ENCODE measurements around the gene FATE1. TPM values are rescaled to one million over a fixed set of nuclear protein-coding genes. Genes with fewer than 3 reads are reported as not detected.
"Not testable (repeated sequence)": the region's sequence is repeated elsewhere in the genome, so short reads cannot be mapped to it uniquely, and the experiment has no call there.

Gene FATE1
- total RNA-seq (2014; rRNA removed; shearing (Covaris generic)), result not detected in 2 replicates

- DNase-seq (ENCODE audit: low read depth), result no peak
These were observed at the start of gene FATE1 for GRCh38 chrX:151715752-151716151. TSS of gene FATE1 (plus strand) at chrX:151716035. CDS start at chrX:151716120, 85 bp downstream.

- DNase-seq (ENCODE audit: low read depth), result no peak
These were observed 40.6 kb upstream of the FATE1 start for GRCh38 chrX:151675121-151675746.

GRCh38 chrX:151676196-151676595 is 39.6 kb upstream of the FATE1 start:
- no peak for DNase-seq (ENCODE audit: low read depth)

GRCh38 chrX:151679798-151680402 is 35.9 kb upstream of the FATE1 start:
- no peak for DNase-seq (ENCODE audit: low read depth)

- peak; percentile 19 for DNase-seq (ENCODE audit: low read depth)
These were observed 35.0 kb upstream of the FATE1 start for GRCh38 chrX:151680805-151681204.

- no peak for DNase-seq (ENCODE audit: low read depth)
These were observed 28.2 kb upstream of the FATE1 start for GRCh38 chrX:151687635-151688034.

GRCh38 chrX:151688695-151689094 is 27.1 kb upstream of the FATE1 start:
- DNase-seq (ENCODE audit: low read depth), result no peak

- DNase-seq (ENCODE audit: low read depth), result no peak
These were observed 23.0 kb upstream of the FATE1 start for GRCh38 chrX:151692825-151693224.

- DNase-seq (ENCODE audit: low read depth), result no peak
These were observed 21.7 kb upstream of the FATE1 start for GRCh38 chrX:151694121-151694520.

- DNase-seq (ENCODE audit: low read depth), result no peak
These were observed 20.9 kb upstream of the FATE1 start, which contains the start of gene PRRG3 for GRCh38 chrX:151694661-151695582. TSS of gene PRRG3 (plus strand) at chrX:151695458. CDS start at chrX:151698815, 3,357 bp downstream.

GRCh38 chrX:151695583-151696340 is 20.1 kb upstream of the FATE1 start:
- no peak for DNase-seq (ENCODE audit: low read depth)

GRCh38 chrX:151697082-151697481 is 18.8 kb upstream of the FATE1 start:
- not testable (repeated sequence) for DNase-seq (ENCODE audit: low read depth)

GRCh38 chrX:151697522-151697921 is 18.3 kb upstream of the FATE1 start:
- DNase-seq (ENCODE audit: low read depth), result peak; percentile 85

GRCh38 chrX:151698485-151698884 is 17.4 kb upstream of the FATE1 start:
- DNase-seq (ENCODE audit: low read depth), result no peak

- DNase-seq (ENCODE audit: low read depth), result no peak
These were observed 16.1 kb upstream of the FATE1 start for GRCh38 chrX:151699746-151700145.

GRCh38 chrX:151700581-151700980 is 15.3 kb upstream of the FATE1 start:
- no peak for DNase-seq (ENCODE audit: low read depth)

GRCh38 chrX:151701071-151701470 is 14.8 kb upstream of the FATE1 start:
- DNase-seq (ENCODE audit: low read depth), result no peak

- DNase-seq (ENCODE audit: low read depth), result no peak
These were observed 14.3 kb upstream of the FATE1 start for GRCh38 chrX:151701531-151701930.

GRCh38 chrX:151702026-151702714 is 13.7 kb upstream of the FATE1 start:
- no peak for DNase-seq (ENCODE audit: low read depth)

- DNase-seq (ENCODE audit: low read depth), result no peak
These were observed 13.0 kb upstream of the FATE1 start for GRCh38 chrX:151702741-151703340.

GRCh38 chrX:151703487-151703886 is 12.3 kb upstream of the FATE1 start:
- DNase-seq (ENCODE audit: low read depth), result no peak

All from RPMI7951 (cell line).